Measurements from ENCODE around the gene FAM240A.

DNA sequence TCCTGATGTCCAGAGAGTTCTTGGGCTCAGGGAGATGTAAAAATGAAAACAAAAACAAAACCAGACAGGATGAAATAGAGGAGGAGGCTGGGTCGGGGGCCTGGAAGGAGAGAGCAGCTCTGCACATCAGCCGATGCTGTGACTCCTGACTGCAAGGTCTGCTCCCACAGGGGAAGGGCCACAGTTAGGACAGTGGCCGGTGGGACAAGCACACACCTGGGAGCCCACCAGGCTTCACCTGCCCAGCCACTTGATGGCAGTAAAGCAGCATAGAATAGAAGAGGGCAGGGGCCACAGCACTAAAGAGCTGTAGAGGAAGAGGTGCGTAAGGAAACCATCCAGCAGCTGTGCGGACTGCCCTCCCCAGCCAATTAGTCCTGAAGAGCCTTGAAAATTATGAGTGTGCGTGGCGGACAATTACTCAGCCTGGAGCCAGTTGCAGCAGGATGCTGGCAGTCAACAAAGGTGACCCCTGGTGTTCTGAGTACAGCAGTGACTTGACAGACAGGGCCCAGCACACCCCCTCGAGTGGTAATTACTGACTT lies 51.3 kb downstream of the FAM240A start:
- TF ChIP-seq CTCF (IDR thresholded peaks at IDR 0.05; ENCODE audit: low read depth, low read length, poor library complexity, severe bottlenecking) (peak; percentile 46), EZH2phosphoT487 (IDR thresholded peaks at IDR 0.05; ENCODE audit: borderline replicate concordance, low read length) (no peak)

Measured in DOHH2 (cell line).